ENCODE results near the gene SLC44A4.

DNA sequence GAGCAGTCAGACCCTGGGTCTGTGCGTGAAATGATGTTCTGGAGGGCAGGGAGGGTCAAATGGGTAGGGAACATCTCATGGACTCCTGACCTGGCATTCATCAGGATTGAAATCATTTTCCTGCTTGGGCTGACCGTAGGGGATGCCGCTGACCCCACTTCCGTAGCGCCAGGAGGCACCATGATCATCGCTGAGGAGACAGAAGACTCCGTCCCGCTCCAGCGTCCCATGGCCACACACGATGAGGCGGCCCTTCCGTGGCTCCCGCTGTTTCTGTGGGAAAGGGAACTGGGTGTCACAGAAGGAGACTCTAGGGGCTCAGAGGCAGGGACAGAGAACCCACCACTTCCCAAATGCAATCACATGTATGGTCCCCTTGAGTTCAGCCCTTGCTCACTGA lies 18.4 kb downstream of the SLC44A4 start:
- no peak for TF ChIP-seq CTCF (IDR thresholded peaks at IDR 0.05)
- no peak for TF ChIP-seq EZH2phosphoT487 (IDR thresholded peaks at IDR 0.05)
- no peak for TF ChIP-seq EZH2 (IDR thresholded peaks at IDR 0.05)
